ENCODE measurements around the gene UBXN1. TPM values are rescaled to one million over a fixed set of nuclear protein-coding genes. Genes with fewer than 3 reads are reported as not detected.
A peak's percentile ranks its signal among the peaks of the same experiment; 100 is the strongest.

Gene UBXN1
- total and polyA plus RNA-seq, 2 donors: 142 to 191 TPM

- Histone ChIP-seq H3K4me1 (ENCODE audit: control insufficient read depth in 2 of 2, insufficient read depth in 2 of 2, low read length in 2 of 2) (peaks cover 16 to 28% of the 10 kb centered on the region in 2 donors), H3K27me3 (ENCODE audit: control insufficient read depth in 2 of 2, insufficient read depth in 1 of 2, low read length in 1 of 2) (no peaks in the 10 kb centered on the region), H3K36me3 (ENCODE audit: control insufficient read depth in 2 of 2, insufficient read depth in 2 of 2, low read length in 1 of 2) (peaks cover 48 to 72% of the 10 kb centered on the region in 2 donors), H3K4me3 (ENCODE audit: low read length in 2 of 2) (no peak overlapping the region), H3K9me3 (ENCODE audit: control insufficient read depth in 2 of 2, insufficient read depth in 1 of 2, low read length in 1 of 2) (peaks cover 0 to 3% of the 10 kb centered on the region in 2 donors), H3K27ac (ENCODE audit: low read depth in 1 of 2, low read length in 1 of 2) (no peak overlapping the region)
- 94% methylated on average over 6 of the region's 6 CpGs for WGBS
- no peak for DNase-seq (ENCODE audit: low read depth in 6 of 9, low spot score in 9 of 9)
Measured at GRCh38 chr11:62712276-62712812, 33.5 kb upstream of the UBXN1 start.

DNA sequence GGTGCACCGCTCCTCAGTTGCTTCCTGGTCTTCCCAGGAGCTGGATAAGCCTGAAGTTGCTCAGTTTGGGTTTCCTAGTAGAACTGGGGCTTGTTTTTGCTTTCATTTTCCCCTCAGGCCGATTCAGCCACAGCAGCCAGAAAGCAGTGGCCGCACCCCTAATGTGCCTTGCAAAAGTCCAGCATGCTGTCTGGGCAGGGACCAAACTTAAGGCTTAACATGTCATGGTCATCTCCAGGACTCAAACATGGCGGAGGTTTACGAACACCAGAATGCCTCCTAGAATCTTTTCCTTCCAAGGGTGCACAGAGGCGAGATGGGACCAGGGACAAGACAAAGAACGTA, 31.1 kb upstream of the UBXN1 start:
- H3K36me3 ChIP-seq (ENCODE audit: control insufficient read depth in 2 of 2, insufficient read depth in 2 of 2, low read length in 1 of 2): peaks cover 29 to 49% of the 10 kb centered on the region in 2 donors

DNA sequence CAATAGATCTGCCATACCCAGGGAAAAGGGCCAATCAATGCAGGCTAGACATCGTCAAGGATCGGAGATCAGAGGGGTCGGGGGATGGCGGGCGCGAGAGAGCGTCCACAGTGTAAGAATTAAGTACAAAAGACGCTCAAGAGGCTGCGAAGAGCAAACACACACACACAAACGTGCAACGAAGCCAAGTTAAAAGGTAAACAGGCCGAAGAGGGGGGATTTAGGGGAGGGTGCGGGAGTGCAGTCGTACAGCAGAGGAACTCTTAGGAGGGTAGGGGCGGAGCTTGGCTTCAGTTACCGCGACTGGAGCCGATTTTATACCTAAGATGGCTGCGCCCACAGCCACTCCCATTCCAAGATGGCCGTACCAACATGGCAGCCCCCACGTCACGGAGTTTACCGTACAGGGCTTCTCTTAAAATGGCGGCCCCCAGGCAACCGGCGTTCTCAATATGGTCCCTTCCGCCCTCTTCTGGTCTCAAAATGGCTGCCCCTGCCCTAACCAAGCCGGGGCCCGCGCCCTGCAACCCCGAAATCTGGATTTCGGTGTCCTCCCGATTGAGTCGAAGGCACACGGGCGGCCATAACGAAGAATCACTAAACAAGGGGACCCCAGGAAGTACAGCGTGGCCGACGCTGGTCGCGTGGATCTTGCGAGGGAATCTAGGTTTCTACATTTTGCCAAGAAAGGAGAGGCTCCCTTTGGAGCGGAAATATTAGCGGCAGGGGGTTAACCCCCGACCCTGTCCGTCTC, 30.6 kb upstream of the UBXN1 start:
- peaks cover 24 to 44% of the 10 kb centered on the region in 2 donors for H3K36me3 ChIP-seq (ENCODE audit: control insufficient read depth in 2 of 2, insufficient read depth in 2 of 2, low read length in 1 of 2)
- no peaks in the 10 kb centered on the region for H3K9me3 ChIP-seq (ENCODE audit: control insufficient read depth in 2 of 2, insufficient read depth in 1 of 2, low read length in 1 of 2)
- H3K4me1 ChIP-seq (ENCODE audit: control insufficient read depth in 2 of 2, insufficient read depth in 2 of 2, low read length in 2 of 2): peaks cover 22 to 49% of the 10 kb centered on the region in 2 donors
- peak; percentile 93 to 99 (median 97) for DNase-seq (ENCODE audit: low read depth in 6 of 9, low spot score in 9 of 9)
- H3K27ac ChIP-seq (ENCODE audit: low read depth in 1 of 2, low read length in 1 of 2): peak overlapping the region; percentile 98 to 99
- H3K27me3 ChIP-seq (ENCODE audit: control insufficient read depth in 2 of 2, insufficient read depth in 1 of 2, low read length in 1 of 2): no peaks in the 10 kb centered on the region
- H3K4me3 ChIP-seq (ENCODE audit: low read length in 2 of 2): peak overlapping the region; percentile 77 to 82
- WGBS: 2% methylated on average over 47 of the region's 47 CpGs

More for the DNA sequence above, 31.1 kb upstream of the UBXN1 start:
- 68% methylated on average over 7 of the region's 7 CpGs for WGBS
- Histone ChIP-seq H3K9me3 (ENCODE audit: control insufficient read depth in 2 of 2, insufficient read depth in 1 of 2, low read length in 1 of 2) (no peaks in the 10 kb centered on the region), H3K4me1 (ENCODE audit: control insufficient read depth in 2 of 2, insufficient read depth in 2 of 2, low read length in 2 of 2) (peaks cover 22 to 49% of the 10 kb centered on the region in 2 donors), H3K27me3 (ENCODE audit: control insufficient read depth in 2 of 2, insufficient read depth in 1 of 2, low read length in 1 of 2) (no peaks in the 10 kb centered on the region), H3K27ac (ENCODE audit: low read depth in 1 of 2, low read length in 1 of 2) (peak overlapping the region; percentile 96 to 98), H3K4me3 (ENCODE audit: low read length in 2 of 2) (peak overlapping the region; percentile 77 to 82)
- DNase-seq (ENCODE audit: low read depth in 6 of 9, low spot score in 9 of 9): no peak

DNA sequence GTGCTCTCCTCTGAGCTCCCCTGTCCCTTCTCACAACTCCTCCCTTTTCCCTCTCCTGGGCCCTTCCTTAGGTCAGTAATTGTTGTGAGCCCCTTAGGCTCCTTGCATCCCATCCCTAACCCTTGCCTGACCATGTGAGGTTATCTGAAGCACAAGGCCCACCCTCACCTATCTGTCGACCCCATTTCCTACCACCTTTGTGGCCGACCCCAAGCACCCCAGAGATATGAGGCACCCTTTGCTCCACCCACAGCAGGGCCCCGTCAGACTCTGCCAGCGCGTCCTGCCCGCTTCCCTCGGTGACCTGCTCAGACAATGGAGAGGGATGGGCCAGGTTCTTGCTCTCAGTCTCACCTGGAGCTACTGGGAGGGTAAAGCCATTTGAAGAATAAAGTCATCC, 29.9 kb upstream of the UBXN1 start:
- DNase-seq (ENCODE audit: low read depth in 6 of 9, low spot score in 9 of 9): peak in 1 of 9 donors; percentile 54
- Histone ChIP-seq H3K4me3 (ENCODE audit: low read length in 2 of 2) (peak overlapping the region; percentile 77 to 82), H3K4me1 (ENCODE audit: control insufficient read depth in 2 of 2, insufficient read depth in 2 of 2, low read length in 2 of 2) (peaks cover 22 to 49% of the 10 kb centered on the region in 2 donors), H3K36me3 (ENCODE audit: control insufficient read depth in 2 of 2, insufficient read depth in 2 of 2, low read length in 1 of 2) (peaks cover 17 to 37% of the 10 kb centered on the region in 2 donors), H3K27ac (ENCODE audit: low read depth in 1 of 2, low read length in 1 of 2) (peak overlapping the region; percentile 98 to 99), H3K27me3 (ENCODE audit: control insufficient read depth in 2 of 2, insufficient read depth in 1 of 2, low read length in 1 of 2) (no peaks in the 10 kb centered on the region), H3K9me3 (ENCODE audit: control insufficient read depth in 2 of 2, insufficient read depth in 1 of 2, low read length in 1 of 2) (no peaks in the 10 kb centered on the region)
- under 1% methylated on average over 7 of the region's 7 CpGs for WGBS

DNA sequence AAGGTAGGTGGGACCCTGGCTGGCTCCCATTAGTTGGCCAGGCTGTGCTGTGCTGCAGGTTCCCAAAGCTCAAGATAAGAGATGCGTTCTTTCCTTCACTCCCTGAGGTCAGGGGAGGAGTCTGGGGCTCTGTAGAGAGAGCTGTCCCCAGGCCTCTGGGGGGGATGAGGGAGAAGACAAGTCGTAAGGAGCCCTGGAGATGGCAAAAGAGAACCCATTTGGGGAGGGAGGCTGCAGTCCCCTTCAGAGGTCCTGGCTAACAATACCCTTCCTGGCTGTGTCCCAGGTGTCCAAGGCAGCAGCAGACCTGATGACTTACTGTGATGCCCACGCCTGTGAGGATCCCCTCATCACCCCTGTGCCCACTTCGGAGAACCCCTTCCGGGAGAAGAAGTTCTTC, 29.5 kb upstream of the UBXN1 start:
- H3K4me3 ChIP-seq (ENCODE audit: low read length in 2 of 2): peak overlapping the region; percentile 77 to 82
- H3K9me3 ChIP-seq (ENCODE audit: control insufficient read depth in 2 of 2, insufficient read depth in 1 of 2, low read length in 1 of 2): no peaks in the 10 kb centered on the region
- peak in 1 of 9 donors; percentile 28 for DNase-seq (ENCODE audit: low read depth in 6 of 9, low spot score in 9 of 9)
- H3K36me3 ChIP-seq (ENCODE audit: control insufficient read depth in 2 of 2, insufficient read depth in 2 of 2, low read length in 1 of 2): peaks cover 13 to 33% of the 10 kb centered on the region in 2 donors
- H3K4me1 ChIP-seq (ENCODE audit: control insufficient read depth in 2 of 2, insufficient read depth in 2 of 2, low read length in 2 of 2): peaks cover 22 to 49% of the 10 kb centered on the region in 2 donors
- 91% methylated on average over 5 of the region's 5 CpGs for WGBS
- H3K27ac ChIP-seq (ENCODE audit: low read depth in 1 of 2, low read length in 1 of 2): peak overlapping the region; percentile 98 to 99
- H3K27me3 ChIP-seq (ENCODE audit: control insufficient read depth in 2 of 2, insufficient read depth in 1 of 2, low read length in 1 of 2): no peaks in the 10 kb centered on the region

- 89% methylated on average over 10 of the region's 10 CpGs for WGBS
- no peaks in the 10 kb centered on the region for H3K27me3 ChIP-seq (ENCODE audit: control insufficient read depth in 2 of 2, insufficient read depth in 1 of 2, low read length in 1 of 2)
- H3K4me3 ChIP-seq (ENCODE audit: low read length in 2 of 2): peak within 1 kb of the TSS; percentile 77 to 82
- peaks cover 12 to 26% of the 10 kb centered on the region in 2 donors for H3K36me3 ChIP-seq (ENCODE audit: control insufficient read depth in 2 of 2, insufficient read depth in 2 of 2, low read length in 1 of 2)
- peak within 1 kb of the TSS; percentile 98 to 99 for H3K27ac ChIP-seq (ENCODE audit: low read depth in 1 of 2, low read length in 1 of 2)
- peaks cover 22 to 49% of the 10 kb centered on the region in 2 donors for H3K4me1 ChIP-seq (ENCODE audit: control insufficient read depth in 2 of 2, insufficient read depth in 2 of 2, low read length in 2 of 2)
- DNase-seq (ENCODE audit: low read depth in 6 of 9, low spot score in 9 of 9): peak in 1 of 9 donors; percentile 34
- no peaks in the 10 kb centered on the region for H3K9me3 ChIP-seq (ENCODE audit: control insufficient read depth in 2 of 2, insufficient read depth in 1 of 2, low read length in 1 of 2)
Measured at GRCh38 chr11:62707277-62707861, 28.5 kb upstream of the UBXN1 start, which contains the start of the genes BSCL2 and GNG3. BSCL2 (minus strand) TSS chr11:62707424; CDS start chr11:62707195, 229 bp downstream. GNG3 (plus strand) TSS chr11:62707676; CDS start chr11:62708296, 620 bp downstream.

DNA sequence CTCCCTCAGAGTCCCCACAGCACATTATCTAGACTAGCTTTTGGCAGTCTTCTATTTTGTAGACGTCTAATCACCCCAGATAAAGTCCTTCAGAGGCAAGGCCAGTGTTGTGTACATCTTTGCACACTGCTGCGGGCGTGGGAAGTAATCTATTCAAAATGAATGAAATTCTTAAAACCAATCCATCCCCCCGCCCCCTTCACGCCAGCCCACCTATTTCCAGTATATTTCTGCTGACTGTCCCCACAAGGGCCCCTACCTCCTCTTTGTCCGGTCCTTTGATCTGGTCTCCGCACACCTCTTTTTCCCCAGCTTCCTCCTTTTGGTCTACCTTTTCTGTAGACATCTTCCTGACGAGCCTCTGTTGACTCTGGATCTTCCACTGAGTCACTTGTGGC, 28.0 kb upstream of the UBXN1 start:
- WGBS: 95% methylated on average over 8 of the region's 8 CpGs
- Histone ChIP-seq H3K4me1 (ENCODE audit: control insufficient read depth in 2 of 2, insufficient read depth in 2 of 2, low read length in 2 of 2) (peaks cover 22 to 49% of the 10 kb centered on the region in 2 donors), H3K36me3 (ENCODE audit: control insufficient read depth in 2 of 2, insufficient read depth in 2 of 2, low read length in 1 of 2) (peaks cover 13 to 23% of the 10 kb centered on the region in 2 donors), H3K4me3 (ENCODE audit: low read length in 2 of 2) (peak overlapping the region; percentile 64 to 75), H3K27me3 (ENCODE audit: control insufficient read depth in 2 of 2, insufficient read depth in 1 of 2, low read length in 1 of 2) (no peaks in the 10 kb centered on the region), H3K9me3 (ENCODE audit: control insufficient read depth in 2 of 2, insufficient read depth in 1 of 2, low read length in 1 of 2) (no peaks in the 10 kb centered on the region), H3K27ac (ENCODE audit: low read depth in 1 of 2, low read length in 1 of 2) (peak overlapping the region in 1 of 2 donors; percentile 21)
- DNase-seq (ENCODE audit: low read depth in 6 of 9, low spot score in 9 of 9): no peak

- WGBS: 11% methylated on average over 73 of the region's 73 CpGs
- Histone ChIP-seq H3K9me3 (ENCODE audit: control insufficient read depth in 2 of 2, insufficient read depth in 1 of 2, low read length in 1 of 2) (no peaks in the 10 kb centered on the region), H3K27ac (ENCODE audit: low read depth in 1 of 2, low read length in 1 of 2) (peak overlapping the region; percentile 76 to 82), H3K36me3 (ENCODE audit: control insufficient read depth in 2 of 2, insufficient read depth in 2 of 2, low read length in 1 of 2) (peaks cover 10 to 19% of the 10 kb centered on the region in 2 donors), H3K4me3 (ENCODE audit: low read length in 2 of 2) (peak overlapping the region; percentile 64 to 75), H3K27me3 (ENCODE audit: control insufficient read depth in 2 of 2, insufficient read depth in 1 of 2, low read length in 1 of 2) (no peaks in the 10 kb centered on the region), H3K4me1 (ENCODE audit: control insufficient read depth in 2 of 2, insufficient read depth in 2 of 2, low read length in 2 of 2) (peaks cover 22 to 49% of the 10 kb centered on the region in 2 donors)
- peak in 8 of 9 donors; percentile 77 to 95 (median 88) for DNase-seq (ENCODE audit: low read depth in 6 of 9, low spot score in 9 of 9)
Measured at GRCh38 chr11:62705880-62706849, 27.3 kb upstream of the UBXN1 start.

All from thymus (tissue), 11 donors.